GM13977 (cell line): ENCODE results near the gene NID1.

Experiments used
- DNase-seq: peaks from one replicate; pipeline ENCODE4 v3.0.0; 2012; ENCODE audit warnings: low spot score
- CTCF ChIP-seq: IDR thresholded peaks from 2 replicates; pipeline ENCODE4 v1.5.1; 2012; ENCODE audit warnings: mild to moderate bottlenecking, control low read depth; ENCODE audit not compliant: insufficient read depth; ENCODE audit errors: extremely low read depth, missing control alignments
- in situ Hi-C: fragments of 300-500 bp; cut with MboI; formaldehyde crosslinking; loops from one replicate; pipeline ENCODE4 v1.12.0; 2022; ENCODE audit warnings: low sequenced_read_pairs, low pct_unique_long_range_greater_than_20kb, mixed read lengths, inconsistent platforms; ENCODE audit not compliant: unreplicated experiment

Gene NID1

GRCh38 chr1:236051242-236051791, 13.6 kb downstream of the NID1 start:
- no peak for DNase-seq
- in situ Hi-C loops = no loop called here
- TF ChIP-seq CTCF = no peak

GRCh38 chr1:236045771-236046170, 19.1 kb downstream of the NID1 start:
- DNase-seq = no peak
- in situ Hi-C loops = no loop called here
- TF ChIP-seq CTCF = no peak

GRCh38 chr1:236044341-236044740, 20.5 kb downstream of the NID1 start:
- in situ Hi-C loops = no loop called here
- TF ChIP-seq CTCF = no peak
- DNase-seq = no peak

GRCh38 chr1:236041631-236042618, 23.0 kb downstream of the NID1 start:
- no peak for DNase-seq
- in situ Hi-C loops = no loop called here
- no peak for TF ChIP-seq CTCF

GRCh38 chr1:236039740-236040685, 24.9 kb downstream of the NID1 start:
- in situ Hi-C loops = no loop called here
- TF ChIP-seq CTCF = no peak
- DNase-seq = no peak

- TF ChIP-seq CTCF = no peak
- DNase-seq = no peak
- in situ Hi-C loops = no loop called here
These were observed 26.9 kb downstream of the NID1 start for GRCh38 chr1:236038034-236038433.
